Body of pancreas (tissue), 4 donors: ENCODE measurements around the gene NR5A1. TPM values are rescaled to one million over a fixed set of nuclear protein-coding genes. Genes with fewer than 3 reads are reported as not detected.

Source experiments
- ATAC-seq: fragments of 150-250 bp; one replicate; pipeline ENCODE4 v1.9.1; 2016
- DNase-seq, 4 donors: peaks; one replicate each; pipeline ENCODE4 v3.0.0-alpha.2; 2019
- H3K27ac ChIP-seq, 4 donors: fragments of 200-600 bp; sonication (generic); 1 replicate in 3 of 4; 2 replicates in 1 of 4; pipeline versions ENCODE4 v1.5.1 to v1.6.1; 2016 to 2019; ENCODE audit warnings: mild to moderate bottlenecking in 1 of 4, mixed read lengths in 1 of 4, moderate library complexity in 1 of 4
- H3K27me3 ChIP-seq, 2 donors: fragments of 200-600 bp; sonication (generic); one replicate each; pipeline ENCODE4 v1.6.0; 2016; ENCODE audit warnings: mild to moderate bottlenecking in 1 of 2
- H3K36me3 ChIP-seq, 2 donors: fragments of 200-600 bp; sonication (generic); replicated peaks in 1 of 2; 2 replicates each; pipeline ENCODE4 v1.5.1; 2016; ENCODE audit warnings: low read depth in 2 of 2; ENCODE audit not compliant: insufficient read depth in 1 of 2
- H3K4me1 ChIP-seq: fragments of 200-600 bp; sonication (generic); one replicate; pipeline ENCODE4 v1.6.0; 2016
- H3K4me3 ChIP-seq, 2 donors: fragments of 200-600 bp; sonication (generic); 1 replicate in 1 of 2; 2 replicates in 1 of 2; pipeline ENCODE4 v1.5.1; 2016 to 2019
- H3K9me3 ChIP-seq, 3 donors: fragments of 200-600 bp; sonication (generic); 1 replicate in 2 of 3; 2 replicates in 1 of 3; pipeline ENCODE4 v1.5.1; 2016
- CTCF ChIP-seq, 7 experiments: fragments of 450-650 bp in 4 of 7; fragments of 200-600 bp in 3 of 7; sonication (generic) in 3 of 7; IDR thresholded peaks; one replicate each; pipeline ENCODE4 v1.5.1; 2016 to 2019; ENCODE audit warnings: antibody characterized with exemption in 7 of 7
- POLR2A ChIP-seq, 3 donors: fragments of 450-650 bp; IDR thresholded peaks; one replicate each; pipeline ENCODE4 v1.6.1; 2016; ENCODE audit warnings: antibody characterized with exemption in 3 of 3, mild to moderate bottlenecking in 2 of 3
- WGBS, 2 donors: methylation state at CpG; one replicate each; pipeline ENCODE4 v1.1.5; 2017; 5-methylcytosine and 5-hydroxymethylcytosine counted together
- intact Hi-C: fragments of 100-400 bp; cut with DNase I; formaldehyde crosslinking; loops from one replicate; pipeline ENCODE4 v1.15.1; 2023
- total RNA-seq, 2 donors: library from RNA; depleted of rRNA; stranded (reverse); fragments of >200 nt; gene quantifications; one replicate each; pipeline ENCODE4 v1.1.0, GENCODE V29; 2016

NR5A1 gene
- total RNA-seq, 2 donors from 2014 or later: not detected

GRCh38 chr9:124487260-124488182 lies 19.7 kb downstream of the NR5A1 start:
- Histone ChIP-seq H3K27me3 (no peaks in the 10 kb centered on the region), H3K4me3 (no peak overlapping the region), H3K36me3 (no peaks in the 10 kb centered on the region), H3K9me3 (no peaks in the 10 kb centered on the region), H3K27ac (no peak overlapping the region), H3K4me1 (no peaks in the 10 kb centered on the region)
- no peak for TF ChIP-seq CTCF (IDR thresholded peaks at IDR 0.05)
- no peak for TF ChIP-seq POLR2A (IDR thresholded peaks at IDR 0.05)
- intact Hi-C loops: no loop called here
- ATAC-seq (no peak), DNase-seq (no peak)
- 27 to 28% methylated on average over 16 to 40 of the region's 40 CpGs for WGBS, 2 donors

GRCh38 chr9:124486778-124487259 lies 20.4 kb downstream of the NR5A1 start:
- H3K36me3 ChIP-seq: no peaks in the 10 kb centered on the region
- intact Hi-C loops: no loop called here
- H3K4me1 ChIP-seq: no peaks in the 10 kb centered on the region
- TF ChIP-seq POLR2A (IDR thresholded peaks at IDR 0.05) (no peak), CTCF (IDR thresholded peaks at IDR 0.05) (no peak)
- no peak overlapping the region for H3K4me3 ChIP-seq
- DNase-seq: no peak
- H3K27ac ChIP-seq: no peak overlapping the region
- H3K27me3 ChIP-seq: no peaks in the 10 kb centered on the region
- WGBS, 2 donors: 19 to 44% methylated on average over 5 to 17 of the region's 17 CpGs
- H3K9me3 ChIP-seq: no peaks in the 10 kb centered on the region
- no peak for ATAC-seq

DNA sequence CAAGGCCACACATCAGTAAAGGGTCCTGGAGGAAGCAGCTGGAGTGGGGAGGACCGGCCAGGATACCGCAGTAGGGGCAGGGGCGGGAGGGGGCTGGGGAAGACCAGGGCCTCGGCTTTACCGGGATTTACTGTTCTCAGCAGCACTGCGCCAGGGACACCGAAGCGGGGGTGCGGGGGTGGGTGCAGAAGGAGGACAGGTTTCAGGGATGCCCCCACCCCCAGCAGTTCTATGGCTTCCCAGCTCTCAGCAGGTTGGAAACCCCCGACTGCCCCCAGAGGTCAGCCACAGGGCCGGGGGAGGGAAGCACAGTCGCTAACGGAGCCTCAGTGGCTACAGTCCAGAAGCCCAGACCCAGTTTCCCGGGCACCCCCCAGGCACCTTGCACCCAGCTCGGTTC lies 21.3 kb downstream of the NR5A1 start:
- DNase-seq: no peak
- no peaks in the 10 kb centered on the region for H3K4me1 ChIP-seq
- TF ChIP-seq CTCF (IDR thresholded peaks at IDR 0.05) (no peak), POLR2A (IDR thresholded peaks at IDR 0.05) (no peak)
- ATAC-seq: no peak
- no peak overlapping the region for H3K27ac ChIP-seq
- intact Hi-C loops: no loop called here
- WGBS, 2 donors: 51% methylated on average over 15 of the region's 15 CpGs; no CpG with 5 or more reads in 1 of the 2 donors
- no peak overlapping the region for H3K4me3 ChIP-seq
- no peaks in the 10 kb centered on the region for H3K27me3 ChIP-seq
- no peaks in the 10 kb centered on the region for H3K9me3 ChIP-seq
- H3K36me3 ChIP-seq: no peaks in the 10 kb centered on the region

GRCh38 chr9:124485201-124485600 lies 22.0 kb downstream of the NR5A1 start:
- intact Hi-C loops: no loop called here
- no peaks in the 10 kb centered on the region for H3K9me3 ChIP-seq
- H3K36me3 ChIP-seq: no peaks in the 10 kb centered on the region
- WGBS, 2 donors: 70 to 76% methylated on average over 10 to 12 of the region's 13 CpGs
- TF ChIP-seq CTCF (IDR thresholded peaks at IDR 0.05): no peak
- no peak for TF ChIP-seq POLR2A (IDR thresholded peaks at IDR 0.05)
- DNase-seq (no peak), ATAC-seq (no peak)
- no peak overlapping the region for H3K27ac ChIP-seq
- H3K4me3 ChIP-seq: no peak overlapping the region
- H3K27me3 ChIP-seq: no peaks in the 10 kb centered on the region
- H3K4me1 ChIP-seq: no peaks in the 10 kb centered on the region
